Activated naive CD4-positive, alpha-beta T cell treated with anti-CD3 and anti-CD28 coated beads for 36 hours (primary cell): ENCODE data around the gene ZBTB7C. TPM values are rescaled to one million over a fixed set of nuclear protein-coding genes. Genes with fewer than 3 reads are reported as not detected.

Experiments
- CTCF ChIA-PET: fragments of 350-600 bp; sonication (Branson Sonifier 250); formaldehyde crosslinking; loops from one replicate; lab custom pipeline; 2021; ENCODE audit warnings: antibody characterized with exemption; lab: Charles Lee
- DNase-seq: peaks from one replicate; pipeline ENCODE4 v3.0.0-alpha.2; 2020
- H3K27ac Mint-ChIP-seq: one replicate; pipeline ENCODE4 v1.8.0; 2021; ENCODE audit warnings: mild to moderate bottlenecking, mixed read lengths
- H3K27me3 Mint-ChIP-seq: one replicate; pipeline ENCODE4 v1.8.0; 2021; ENCODE audit warnings: low read depth, mixed read lengths
- H3K36me3 Mint-ChIP-seq: one replicate; pipeline ENCODE4 v1.8.0; 2021; ENCODE audit warnings: low read depth, mixed read lengths
- H3K4me1 Mint-ChIP-seq: one replicate; pipeline ENCODE4 v1.8.0; 2021; ENCODE audit warnings: low read depth, mixed read lengths
- H3K4me3 Mint-ChIP-seq: one replicate; pipeline ENCODE4 v1.8.0; 2021; ENCODE audit warnings: mild to moderate bottlenecking, moderate library complexity, mixed read lengths
- H3K9me3 Mint-ChIP-seq: one replicate; pipeline ENCODE4 v1.8.0; 2021; ENCODE audit warnings: mixed read lengths
- intact Hi-C: fragments of 100-400 bp; cut with micrococcal nuclease; formaldehyde crosslinking; loops from one replicate; pipeline ENCODE4 v1.15.1; 2023
- total RNA-seq, 2 experiments: library from RNA; stranded (reverse); gene quantifications; one replicate each; pipeline ENCODE4 v1.2.3, GENCODE V29; 2021

Gene ZBTB7C
- total RNA-seq, 2 experiments from 2014 or later, result not detected

GRCh38 chr18:48202350-48203260 lies 206.6 kb downstream of the ZBTB7C start:
- no peak for DNase-seq
- Mint-ChIP-seq H3K36me3 (no peaks in the 10 kb centered on the region), H3K27ac (no peak overlapping the region), H3K4me1 (no peaks in the 10 kb centered on the region), H3K9me3 (no peaks in the 10 kb centered on the region), H3K4me3 (no peak overlapping the region), H3K27me3 (peaks cover 33% of the 10 kb centered on the region)
- CTCF ChIA-PET, result no interaction called here
- intact Hi-C loops, result no loop called here

- CTCF ChIA-PET, result no interaction called here
- DNase-seq, result no peak
- H3K27ac Mint-ChIP-seq, result no peak overlapping the region
- no peaks in the 10 kb centered on the region for H3K4me1 Mint-ChIP-seq
- H3K9me3 Mint-ChIP-seq, result no peaks in the 10 kb centered on the region
- intact Hi-C loops, result no loop called here
- H3K27me3 Mint-ChIP-seq, result peaks cover 33% of the 10 kb centered on the region
- no peaks in the 10 kb centered on the region for H3K36me3 Mint-ChIP-seq
- H3K4me3 Mint-ChIP-seq, result no peak overlapping the region
Measured at GRCh38 chr18:48202006-48202348, 207.2 kb downstream of the ZBTB7C start.

GRCh38 chr18:48201337-48202005 lies 207.7 kb downstream of the ZBTB7C start:
- H3K9me3 Mint-ChIP-seq, result peaks cover 2% of the 10 kb centered on the region
- DNase-seq, result no peak
- H3K27ac Mint-ChIP-seq, result no peak overlapping the region
- H3K27me3 Mint-ChIP-seq, result peaks cover 30% of the 10 kb centered on the region
- intact Hi-C loops, result no loop called here
- no peaks in the 10 kb centered on the region for H3K4me1 Mint-ChIP-seq
- CTCF ChIA-PET, result no interaction called here
- H3K36me3 Mint-ChIP-seq, result no peaks in the 10 kb centered on the region
- H3K4me3 Mint-ChIP-seq, result no peak overlapping the region

DNA sequence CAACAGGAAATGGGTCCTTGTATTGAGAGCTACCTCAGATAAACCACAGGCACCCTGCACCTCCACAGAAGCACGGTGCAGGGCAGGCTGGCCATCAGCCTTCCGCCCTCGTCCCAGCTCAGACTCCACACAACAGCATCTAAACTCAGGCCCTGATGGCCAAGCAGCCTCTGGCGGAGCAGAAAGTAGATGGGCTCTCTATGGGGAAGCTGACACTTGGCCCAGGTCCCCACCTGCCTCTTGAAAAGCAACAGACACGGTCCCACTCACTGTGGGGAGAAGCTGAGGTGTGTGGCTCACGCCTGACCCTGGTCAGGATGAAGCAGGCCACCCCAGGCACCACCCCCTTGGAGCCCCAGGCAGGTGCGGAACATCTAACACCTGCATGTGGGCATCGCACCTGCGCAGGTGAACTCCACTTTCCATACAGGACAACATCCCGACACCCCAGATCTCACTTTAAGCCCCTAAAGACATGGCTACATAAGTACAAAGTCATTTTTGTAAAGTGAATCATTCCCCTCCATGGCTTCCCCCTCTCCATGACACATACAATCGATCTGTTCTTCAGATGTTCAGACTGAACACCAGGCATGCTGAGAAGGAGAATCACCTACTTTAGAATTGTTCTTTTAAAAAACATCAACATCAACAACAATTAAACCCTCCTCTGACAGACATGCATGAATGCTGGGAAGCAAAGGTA lies 208.4 kb downstream of the ZBTB7C start:
- intact Hi-C loops, result no loop called here
- H3K4me1 Mint-ChIP-seq, result no peaks in the 10 kb centered on the region
- H3K27ac Mint-ChIP-seq, result no peak overlapping the region
- H3K27me3 Mint-ChIP-seq, result peaks cover 30% of the 10 kb centered on the region
- H3K9me3 Mint-ChIP-seq, result peaks cover 6% of the 10 kb centered on the region
- no peak overlapping the region for H3K4me3 Mint-ChIP-seq
- DNase-seq, result no peak
- CTCF ChIA-PET, result no interaction called here
- no peaks in the 10 kb centered on the region for H3K36me3 Mint-ChIP-seq

GRCh38 chr18:48199399-48199798 lies 209.8 kb downstream of the ZBTB7C start:
- Mint-ChIP-seq H3K4me1 (no peaks in the 10 kb centered on the region), H3K4me3 (no peak overlapping the region), H3K27me3 (peaks cover 31% of the 10 kb centered on the region), H3K9me3 (peaks cover 8% of the 10 kb centered on the region), H3K36me3 (no peaks in the 10 kb centered on the region), H3K27ac (no peak overlapping the region)
- CTCF ChIA-PET, result no interaction called here
- intact Hi-C loops, result no loop called here
- DNase-seq, result no peak

GRCh38 chr18:48197819-48198218 lies 211.4 kb downstream of the ZBTB7C start:
- Mint-ChIP-seq H3K9me3 (peaks cover 8% of the 10 kb centered on the region), H3K4me1 (no peaks in the 10 kb centered on the region), H3K36me3 (no peaks in the 10 kb centered on the region), H3K4me3 (no peak overlapping the region), H3K27ac (no peak overlapping the region), H3K27me3 (peaks cover 30% of the 10 kb centered on the region)
- CTCF ChIA-PET, result interaction anchor here (0.5 kb wide), 1 partner anchor 47 kb away, joined by 3 read pairs; no protein-coding TSS in a partner anchor
- DNase-seq, result no peak
- intact Hi-C loops, result no loop called here

DNA sequence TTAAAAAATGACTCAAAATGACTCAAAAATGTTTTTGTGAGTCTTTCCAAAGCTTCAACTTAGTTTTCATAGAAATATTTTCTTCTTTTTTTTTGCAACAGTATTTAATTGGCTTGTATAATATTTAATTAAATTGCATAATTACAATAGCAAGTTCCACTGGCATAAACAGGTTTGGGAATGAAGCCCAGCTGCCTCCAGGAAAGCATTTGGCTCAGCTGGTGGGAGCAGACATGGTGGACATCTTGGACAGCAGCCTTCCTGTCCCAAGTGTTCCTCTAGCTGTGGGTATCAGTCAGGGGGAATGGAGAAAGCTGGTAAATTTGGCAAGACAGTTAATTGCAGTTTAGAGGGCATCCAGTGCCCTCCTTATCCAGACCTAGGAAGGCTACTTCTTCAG lies 213.4 kb downstream of the ZBTB7C start:
- intact Hi-C loops, result no loop called here
- Mint-ChIP-seq H3K4me3 (no peak overlapping the region), H3K4me1 (no peaks in the 10 kb centered on the region), H3K9me3 (peaks cover 8% of the 10 kb centered on the region), H3K27me3 (peaks cover 15% of the 10 kb centered on the region), H3K27ac (no peak overlapping the region), H3K36me3 (no peaks in the 10 kb centered on the region)
- CTCF ChIA-PET, result interaction anchor here (1.0 kb wide), 1 partner anchor 72 kb away, joined by 3 read pairs; no protein-coding TSS in a partner anchor
- DNase-seq, result no peak

DNA sequence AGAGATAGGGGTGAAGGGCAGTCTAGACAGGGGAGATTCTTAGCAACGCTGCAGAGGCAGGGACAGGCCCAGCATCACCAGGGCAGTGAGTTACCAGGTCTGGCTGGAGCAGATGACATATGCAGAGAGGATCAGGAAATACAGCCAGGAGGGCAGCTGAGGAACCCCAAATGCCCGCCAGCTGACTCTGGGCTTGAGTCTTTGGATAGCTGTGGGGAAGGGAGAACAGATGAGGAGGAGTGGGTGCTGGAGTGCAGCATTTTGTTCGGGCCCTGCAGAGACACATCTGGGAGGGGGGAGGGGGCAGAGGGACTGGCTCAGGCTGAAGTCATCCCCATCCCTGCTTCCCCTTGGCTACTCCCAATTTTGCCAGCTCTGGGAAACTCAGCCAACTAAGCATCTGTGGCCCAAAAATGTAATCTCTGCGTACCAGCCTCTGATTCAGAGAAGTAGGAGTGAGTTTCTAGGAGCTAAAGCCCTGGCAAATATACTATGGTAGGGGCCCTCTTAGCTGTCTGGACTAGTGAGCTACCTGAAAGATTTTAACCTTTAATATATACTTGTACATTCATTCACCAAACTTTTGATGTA lies 214.5 kb downstream of the ZBTB7C start:
- no peaks in the 10 kb centered on the region for H3K4me1 Mint-ChIP-seq
- no peaks in the 10 kb centered on the region for H3K36me3 Mint-ChIP-seq
- H3K9me3 Mint-ChIP-seq, result peaks cover 8% of the 10 kb centered on the region
- DNase-seq, result no peak
- H3K4me3 Mint-ChIP-seq, result no peak overlapping the region
- no peak overlapping the region for H3K27ac Mint-ChIP-seq
- H3K27me3 Mint-ChIP-seq, result peaks cover 11% of the 10 kb centered on the region
- CTCF ChIA-PET, result no interaction called here
- intact Hi-C loops, result no loop called here

DNA sequence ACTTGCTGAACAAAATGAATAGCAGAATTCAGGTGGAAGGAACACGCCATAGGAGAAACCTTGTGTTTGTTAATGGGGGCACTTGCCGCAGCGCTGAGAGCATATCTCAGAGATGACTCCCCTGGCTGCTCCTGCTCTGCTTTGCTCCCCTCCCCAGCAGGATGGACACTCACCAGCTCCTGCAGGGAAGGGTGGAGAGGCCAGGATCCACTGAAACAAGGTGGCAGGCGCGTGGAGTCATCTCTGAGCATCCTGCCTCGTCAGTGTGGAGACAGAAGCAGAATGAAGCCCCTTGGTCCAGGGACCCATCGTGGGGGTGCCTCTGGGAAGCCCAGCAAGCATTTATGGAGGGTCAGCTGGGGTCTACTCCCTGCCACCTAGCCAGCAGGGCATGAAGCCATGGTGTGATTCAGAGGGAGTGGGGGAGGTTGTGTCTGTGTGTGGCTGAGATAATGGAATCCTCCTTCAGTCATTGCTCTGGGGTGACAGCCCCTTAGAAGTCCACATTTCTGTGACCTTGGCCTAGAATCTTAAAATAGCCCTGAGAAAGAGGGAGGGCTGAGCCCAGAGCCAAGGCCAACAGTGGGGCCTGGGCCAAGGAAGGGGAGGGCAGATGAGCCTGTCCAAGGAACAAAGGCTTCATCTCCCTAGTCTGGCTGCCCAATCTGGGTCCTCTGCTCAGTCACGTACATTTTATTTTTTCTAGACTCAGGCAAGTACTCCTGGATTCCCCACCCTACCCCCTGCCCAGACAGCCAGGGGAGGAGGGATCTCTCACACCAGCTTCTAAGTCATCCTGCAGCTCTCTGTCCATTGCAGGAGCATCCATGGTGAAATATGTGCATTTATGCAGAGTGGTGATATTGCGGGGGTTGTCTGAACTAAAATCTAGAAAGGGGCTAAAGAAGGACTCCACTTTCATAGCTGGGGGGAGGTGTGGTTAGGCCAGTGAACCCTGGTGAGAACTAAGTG lies 215.4 kb downstream of the ZBTB7C start:
- CTCF ChIA-PET, result no interaction called here
- H3K36me3 Mint-ChIP-seq, result no peaks in the 10 kb centered on the region
- intact Hi-C loops, result no loop called here

GRCh38 chr18:48192542-48192941 lies 216.6 kb downstream of the ZBTB7C start:
- H3K9me3 Mint-ChIP-seq, result peaks cover 8% of the 10 kb centered on the region
- H3K4me1 Mint-ChIP-seq, result no peaks in the 10 kb centered on the region
- no peak for DNase-seq
- H3K27me3 Mint-ChIP-seq, result peaks cover 10% of the 10 kb centered on the region
- CTCF ChIA-PET, result no interaction called here
- intact Hi-C loops, result no loop called here
- no peak overlapping the region for H3K4me3 Mint-ChIP-seq
- no peaks in the 10 kb centered on the region for H3K36me3 Mint-ChIP-seq
- H3K27ac Mint-ChIP-seq, result no peak overlapping the region

More for the DNA sequence above, 215.4 kb downstream of the ZBTB7C start:
- no peak for DNase-seq
- Mint-ChIP-seq H3K9me3 (peaks cover 8% of the 10 kb centered on the region), H3K4me3 (no peak overlapping the region), H3K27ac (no peak overlapping the region), H3K4me1 (no peaks in the 10 kb centered on the region), H3K27me3 (peaks cover 5% of the 10 kb centered on the region)

DNA sequence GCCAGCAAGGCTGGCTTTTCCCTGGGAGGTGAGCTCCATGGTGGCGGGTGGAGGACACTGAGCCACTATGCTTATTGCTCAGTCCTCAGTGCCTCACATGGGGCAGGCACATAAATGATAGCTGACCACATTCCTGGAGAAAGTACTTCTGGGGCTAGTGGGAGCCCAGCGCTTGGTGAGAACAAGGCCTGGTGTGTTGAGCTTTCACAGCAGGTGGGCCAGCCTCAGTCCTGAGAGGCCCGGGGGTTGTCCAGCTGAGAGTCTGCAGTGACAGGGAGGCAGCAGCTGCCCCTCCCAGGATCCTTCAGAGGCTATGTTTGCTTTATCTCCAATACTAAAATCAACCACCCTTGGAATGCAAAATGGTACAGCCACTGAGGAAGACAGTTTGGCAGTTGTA lies 217.7 kb downstream of the ZBTB7C start:
- no peak overlapping the region for H3K27ac Mint-ChIP-seq
- CTCF ChIA-PET, result no interaction called here
- H3K36me3 Mint-ChIP-seq, result no peaks in the 10 kb centered on the region
- no peak overlapping the region for H3K4me3 Mint-ChIP-seq
- H3K9me3 Mint-ChIP-seq, result peaks cover 7% of the 10 kb centered on the region
- no peaks in the 10 kb centered on the region for H3K4me1 Mint-ChIP-seq
- intact Hi-C loops, result no loop called here
- peaks cover 10% of the 10 kb centered on the region for H3K27me3 Mint-ChIP-seq
- no peak for DNase-seq
